22Rv1 (cell line): ENCODE measurements around the gene NOC2L.

ENCODE experiments used
- ZFX ChIP-seq: fragments of 450-650 bp; IDR thresholded peaks from 2 replicates; pipeline ENCODE4 v1.6.1; 2017; ENCODE audit warnings: antibody characterized with exemption, borderline replicate concordance
- TF ChIP-seq, protein P1 (sequence below): fragments of 450-650 bp; IDR thresholded peaks from 2 replicates; pipeline ENCODE4 v1.5.1; 2017; ENCODE audit warnings: mild to moderate bottlenecking

DNA sequence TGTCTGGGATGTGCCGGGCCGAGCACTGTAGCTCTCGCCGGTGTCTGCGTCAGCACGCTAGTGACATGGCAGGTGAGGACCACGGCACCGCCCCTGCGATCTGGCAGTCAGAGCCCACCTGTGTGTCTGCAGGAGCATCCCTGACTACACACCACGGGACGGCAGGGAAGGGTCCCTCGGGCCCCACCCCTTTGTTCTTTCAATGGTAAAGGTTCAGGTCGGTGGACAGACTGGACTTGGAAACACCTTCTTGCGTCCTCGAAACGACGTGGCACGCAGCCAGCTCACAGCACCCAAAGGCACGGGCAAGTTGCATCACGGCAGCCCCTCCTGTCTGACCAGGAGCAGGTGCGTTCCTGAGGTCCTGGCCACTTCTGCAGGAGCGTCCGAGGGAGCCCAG lies 39.0 kb downstream of the NOC2L start:
- TF ChIP-seq, protein P1, sequence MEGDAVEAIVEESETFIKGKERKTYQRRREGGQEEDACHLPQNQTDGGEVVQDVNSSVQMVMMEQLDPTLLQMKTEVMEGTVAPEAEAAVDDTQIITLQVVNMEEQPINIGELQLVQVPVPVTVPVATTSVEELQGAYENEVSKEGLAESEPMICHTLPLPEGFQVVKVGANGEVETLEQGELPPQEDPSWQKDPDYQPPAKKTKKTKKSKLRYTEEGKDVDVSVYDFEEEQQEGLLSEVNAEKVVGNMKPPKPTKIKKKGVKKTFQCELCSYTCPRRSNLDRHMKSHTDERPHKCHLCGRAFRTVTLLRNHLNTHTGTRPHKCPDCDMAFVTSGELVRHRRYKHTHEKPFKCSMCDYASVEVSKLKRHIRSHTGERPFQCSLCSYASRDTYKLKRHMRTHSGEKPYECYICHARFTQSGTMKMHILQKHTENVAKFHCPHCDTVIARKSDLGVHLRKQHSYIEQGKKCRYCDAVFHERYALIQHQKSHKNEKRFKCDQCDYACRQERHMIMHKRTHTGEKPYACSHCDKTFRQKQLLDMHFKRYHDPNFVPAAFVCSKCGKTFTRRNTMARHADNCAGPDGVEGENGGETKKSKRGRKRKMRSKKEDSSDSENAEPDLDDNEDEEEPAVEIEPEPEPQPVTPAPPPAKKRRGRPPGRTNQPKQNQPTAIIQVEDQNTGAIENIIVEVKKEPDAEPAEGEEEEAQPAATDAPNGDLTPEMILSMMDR: no peak
- no peak for TF ChIP-seq ZFX
